Tibial nerve (tissue), 4 donors: ENCODE results near the gene ARHGAP33. TPM values are rescaled to one million over a fixed set of nuclear protein-coding genes. Genes with fewer than 3 reads are reported as not detected.

Source experiments
- DNase-seq, 2 donors: peaks; one replicate each; pipeline ENCODE4 v3.0.0-alpha.2; 2019; ENCODE audit warnings: low spot score in 2 of 2
- H3K27ac ChIP-seq, 4 donors: fragments of 200-600 bp; sonication (generic) in 3 of 4; one replicate each; pipeline ENCODE4 v1.5.1; 2017 to 2019; ENCODE audit warnings: mild to moderate bottlenecking in 1 of 4
- H3K27me3 ChIP-seq, 2 donors: fragments of 200-600 bp; sonication (generic) in 1 of 2; one replicate each; pipeline versions ENCODE4 v1.5.1 to v1.6.0; 2017 to 2019
- H3K36me3 ChIP-seq, 3 donors: fragments of 200-600 bp; sonication (generic); one replicate each; pipeline ENCODE4 v1.5.1; 2018 to 2019
- H3K4me1 ChIP-seq, 4 donors: fragments of 200-600 bp; sonication (generic) in 3 of 4; one replicate each; pipeline ENCODE4 v1.5.1; 2017 to 2019
- H3K4me3 ChIP-seq, 4 donors: fragments of 200-600 bp; sonication (generic) in 3 of 4; one replicate each; pipeline ENCODE4 v1.5.1; 2017 to 2019; ENCODE audit warnings: mild to moderate bottlenecking in 1 of 4, moderate library complexity in 1 of 4
- H3K9me3 ChIP-seq, 4 donors: fragments of 200-600 bp; sonication (generic) in 3 of 4; one replicate each; pipeline ENCODE4 v1.5.1; 2017 to 2019
- EP300 ChIP-seq, 2 donors: sonication (generic); formaldehyde crosslinking; IDR thresholded peaks; one replicate each; pipeline ENCODE4 v1.6.1; 2017; ENCODE audit warnings: antibody characterized with exemption in 2 of 2, mild to moderate bottlenecking in 1 of 2
- POLR2A ChIP-seq, 2 donors: fragments of 450-650 bp; IDR thresholded peaks; one replicate each; pipeline ENCODE4 v1.6.1; 2017; ENCODE audit warnings: antibody characterized with exemption in 2 of 2, mild to moderate bottlenecking in 2 of 2, moderate library complexity in 2 of 2
- WGBS, 2 donors: methylation state at CpG; one replicate each; pipeline ENCODE4 v1.1.5; 2018; 5-methylcytosine and 5-hydroxymethylcytosine counted together
- total RNA-seq, 4 donors: library from RNA; depleted of rRNA; stranded (reverse); fragments of >200 nt; gene quantifications; one replicate each; pipeline ENCODE4 v1.1.0, GENCODE V29; 2016
- TF ChIP-seq, protein P1 (sequence below), 5 experiments: fragments of 200-600 bp in 3 of 5; fragments of 450-650 bp in 2 of 5; sonication (generic) in 3 of 5; IDR thresholded peaks; one replicate each; pipeline ENCODE4 v1.5.1; 2016 to 2019; ENCODE audit warnings: antibody characterized with exemption in 5 of 5, mild to moderate bottlenecking in 3 of 5, moderate library complexity in 2 of 5

The ARHGAP33 gene
- total RNA-seq, 4 donors from 2014 or later: 6.6 to 46.8 (median 26.1) TPM

DNA sequence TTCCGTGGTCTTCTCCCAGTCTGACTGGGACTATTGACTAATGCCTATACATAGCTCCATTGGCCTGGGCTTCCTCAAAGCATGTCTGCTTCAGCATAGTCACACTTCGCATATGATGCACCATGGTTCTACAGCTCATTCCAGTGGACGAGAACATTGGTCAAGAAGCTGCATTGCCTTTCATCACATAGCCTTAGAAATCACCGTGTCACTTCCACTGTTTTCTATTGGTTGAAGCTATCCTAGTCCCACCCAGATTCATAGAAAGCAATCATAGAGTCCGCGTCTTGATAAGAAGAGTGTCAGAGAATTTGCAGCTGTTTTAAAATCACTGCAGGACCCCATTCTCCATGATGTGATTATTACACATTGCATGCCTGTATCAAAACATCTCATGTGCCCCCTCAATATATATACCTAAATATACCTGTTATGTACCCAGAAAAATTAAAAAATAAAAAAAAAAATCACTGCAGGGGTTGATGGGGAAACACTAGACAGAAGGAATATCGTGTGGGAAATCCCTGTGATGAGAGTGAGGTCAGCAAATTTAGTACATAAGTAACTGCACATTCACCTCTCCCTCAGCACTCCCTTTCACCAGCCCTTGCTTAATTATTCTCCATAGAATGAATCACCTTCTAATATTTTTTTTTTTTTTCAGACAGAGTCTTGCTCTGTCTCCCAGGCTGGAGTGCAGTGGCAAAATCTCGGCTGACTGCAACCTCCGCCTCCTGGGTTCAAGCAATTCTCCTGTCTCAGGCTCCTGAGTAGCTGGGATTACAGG lies 2.2 kb upstream of the ARHGAP33 start:
- TF ChIP-seq EP300 (IDR thresholded peaks at IDR 0.05) (no peak), POLR2A (IDR thresholded peaks at IDR 0.05) (no peak)
- TF ChIP-seq, protein P1, sequence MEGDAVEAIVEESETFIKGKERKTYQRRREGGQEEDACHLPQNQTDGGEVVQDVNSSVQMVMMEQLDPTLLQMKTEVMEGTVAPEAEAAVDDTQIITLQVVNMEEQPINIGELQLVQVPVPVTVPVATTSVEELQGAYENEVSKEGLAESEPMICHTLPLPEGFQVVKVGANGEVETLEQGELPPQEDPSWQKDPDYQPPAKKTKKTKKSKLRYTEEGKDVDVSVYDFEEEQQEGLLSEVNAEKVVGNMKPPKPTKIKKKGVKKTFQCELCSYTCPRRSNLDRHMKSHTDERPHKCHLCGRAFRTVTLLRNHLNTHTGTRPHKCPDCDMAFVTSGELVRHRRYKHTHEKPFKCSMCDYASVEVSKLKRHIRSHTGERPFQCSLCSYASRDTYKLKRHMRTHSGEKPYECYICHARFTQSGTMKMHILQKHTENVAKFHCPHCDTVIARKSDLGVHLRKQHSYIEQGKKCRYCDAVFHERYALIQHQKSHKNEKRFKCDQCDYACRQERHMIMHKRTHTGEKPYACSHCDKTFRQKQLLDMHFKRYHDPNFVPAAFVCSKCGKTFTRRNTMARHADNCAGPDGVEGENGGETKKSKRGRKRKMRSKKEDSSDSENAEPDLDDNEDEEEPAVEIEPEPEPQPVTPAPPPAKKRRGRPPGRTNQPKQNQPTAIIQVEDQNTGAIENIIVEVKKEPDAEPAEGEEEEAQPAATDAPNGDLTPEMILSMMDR (IDR thresholded peaks at IDR 0.05): no peak
- no peak for DNase-seq
- H3K9me3 ChIP-seq: no peaks in the 10 kb centered on the region
- H3K27me3 ChIP-seq: no peaks in the 10 kb centered on the region
- peaks cover 0 to 25% (median 0%) of the 10 kb centered on the region in 3 donors for H3K36me3 ChIP-seq
- H3K4me3 ChIP-seq: no peak overlapping the region
- H3K4me1 ChIP-seq: peaks cover 0 to 30% (median 19%) of the 10 kb centered on the region in 4 donors
- WGBS, 2 donors: 57 to 71% methylated on average over 9 of the region's 9 CpGs
- no peak overlapping the region for H3K27ac ChIP-seq

DNA sequence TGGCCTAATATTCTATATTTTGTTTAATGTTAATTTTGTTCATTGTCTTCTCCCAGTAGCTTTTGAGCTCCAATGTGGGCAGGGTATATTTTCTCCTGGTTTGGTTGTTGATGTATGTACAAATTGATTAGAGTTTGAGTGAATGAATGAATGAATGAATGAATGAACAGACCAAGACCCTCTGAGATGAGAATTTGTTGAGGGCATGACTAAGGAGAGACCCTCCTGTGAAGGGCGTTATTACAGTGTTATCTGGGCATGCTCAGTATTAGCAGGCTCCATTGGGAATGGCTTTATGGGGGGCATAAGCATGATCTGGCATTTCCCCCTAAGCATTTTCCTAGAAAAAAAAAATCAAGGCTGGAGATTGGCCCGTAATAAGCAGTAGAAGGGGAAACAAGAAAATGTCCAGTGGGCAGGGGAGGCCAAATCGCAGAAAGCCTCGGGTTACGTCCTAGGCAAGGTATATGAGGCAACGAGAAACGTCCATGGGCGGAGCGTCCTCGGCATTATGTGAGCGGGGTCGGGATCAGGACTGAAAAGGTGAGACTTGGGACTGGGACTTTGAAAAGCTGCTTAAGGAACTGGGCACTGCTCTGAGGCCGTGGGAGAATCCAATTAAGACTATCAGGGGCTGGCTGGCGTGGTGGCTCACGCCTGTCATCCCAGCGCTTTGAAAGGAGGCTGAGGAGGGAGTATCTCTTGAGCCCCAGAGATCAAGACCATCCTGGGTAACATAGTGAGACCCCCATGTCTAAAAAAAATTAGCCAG lies 904 bp upstream of the ARHGAP33 start:
- TF ChIP-seq POLR2A (IDR thresholded peaks at IDR 0.05) (no peak), EP300 (IDR thresholded peaks at IDR 0.05) (no peak)
- TF ChIP-seq, protein P1 (IDR thresholded peaks at IDR 0.05): no peak
- Histone ChIP-seq H3K4me1 (peaks cover 0 to 30% (median 19%) of the 10 kb centered on the region in 4 donors), H3K9me3 (no peaks in the 10 kb centered on the region), H3K27me3 (no peaks in the 10 kb centered on the region), H3K4me3 (peak overlapping the region; percentile 15 to 98 (median 84)), H3K27ac (no peak overlapping the region), H3K36me3 (peaks cover 0 to 25% (median 0%) of the 10 kb centered on the region in 3 donors)
- WGBS, 2 donors: 50 to 51% methylated on average over 13 to 16 of the region's 16 CpGs
- DNase-seq: no peak

DNA sequence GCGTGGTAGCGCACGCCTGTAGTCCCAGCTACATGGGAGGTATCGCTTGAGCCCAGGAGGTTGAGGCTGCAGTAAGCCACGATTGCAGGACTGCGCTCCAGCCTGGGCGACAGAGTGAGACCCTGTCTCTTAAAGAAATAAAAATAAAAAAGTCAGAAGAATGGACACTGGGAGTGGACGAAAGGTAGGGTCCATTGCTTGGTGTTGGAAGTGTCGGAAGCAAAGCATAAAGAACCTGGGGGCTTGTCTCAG lies 392 bp upstream of the ARHGAP33 start:
- H3K4me3 ChIP-seq: peak overlapping the region; percentile 15 to 98 (median 84)
- TF ChIP-seq POLR2A (IDR thresholded peaks at IDR 0.05) (no peak), EP300 (IDR thresholded peaks at IDR 0.05) (no peak)
- TF ChIP-seq, protein P1 (IDR thresholded peaks at IDR 0.05): no peak
- 26 to 32% methylated on average over 8 to 9 of the region's 9 CpGs for WGBS, 2 donors

DNA sequence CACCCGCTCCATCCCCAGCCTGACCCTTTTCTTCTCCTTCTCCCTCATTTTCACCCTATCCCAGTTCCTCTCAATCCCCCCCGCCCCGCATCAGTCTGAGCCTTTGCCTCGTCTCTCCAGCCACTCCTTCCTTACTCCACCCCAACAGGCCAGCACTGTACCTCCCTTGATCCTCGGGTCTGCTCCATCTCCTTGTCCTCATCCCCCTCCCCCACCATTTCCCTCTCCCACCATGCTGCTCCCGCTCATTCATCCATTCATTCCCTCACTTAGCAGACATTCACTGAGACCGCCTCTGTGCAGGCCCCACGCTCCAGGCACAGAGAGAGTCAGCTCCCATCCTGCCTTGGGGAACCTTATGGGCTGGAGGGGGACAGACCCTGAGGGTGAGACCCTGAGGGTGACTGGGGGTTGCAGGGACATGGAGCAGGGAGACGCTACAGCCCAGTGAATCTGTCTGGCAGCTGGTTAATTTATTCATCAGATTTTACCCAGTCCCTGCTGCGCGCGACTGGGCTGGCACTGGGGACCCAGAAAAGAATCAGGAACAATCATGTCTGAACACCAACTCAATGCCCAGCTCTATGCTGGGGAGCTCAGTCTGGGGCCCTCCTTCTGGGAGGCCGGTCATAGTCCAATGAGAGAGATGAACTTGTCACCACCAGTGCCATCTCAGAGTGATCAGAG lies 881 bp downstream of the ARHGAP33 start:
- no peak for DNase-seq
- Histone ChIP-seq H3K27me3 (no peaks in the 10 kb centered on the region), H3K36me3 (peaks cover 0 to 39% (median 0%) of the 10 kb centered on the region in 3 donors), H3K27ac (peak overlapping the region in 3 of 4 donors; percentile 60 to 87 (median 63)), H3K9me3 (no peaks in the 10 kb centered on the region), H3K4me1 (peaks cover 0 to 30% (median 19%) of the 10 kb centered on the region in 4 donors), H3K4me3 (peak overlapping the region; percentile 82 to 98 (median 88))
- WGBS, 2 donors: 36 to 42% methylated on average over 13 of the region's 13 CpGs
- TF ChIP-seq POLR2A (IDR thresholded peaks at IDR 0.05) (no peak), EP300 (IDR thresholded peaks at IDR 0.05) (no peak)
- TF ChIP-seq, protein P1 (IDR thresholded peaks at IDR 0.05): no peak

More for the DNA sequence above, 392 bp upstream of the ARHGAP33 start:
- H3K27me3 ChIP-seq: no peaks in the 10 kb centered on the region
- peaks cover 0 to 30% (median 19%) of the 10 kb centered on the region in 4 donors for H3K4me1 ChIP-seq
- H3K27ac ChIP-seq: no peak overlapping the region
- H3K9me3 ChIP-seq: no peaks in the 10 kb centered on the region
- DNase-seq: no peak
- H3K36me3 ChIP-seq: peaks cover 0 to 26% (median 0%) of the 10 kb centered on the region in 3 donors
